ENCODE measurements around the gene NLRC5. TPM values are rescaled to one million over a fixed set of nuclear protein-coding genes. Genes with fewer than 3 reads are reported as not detected.
A peak's percentile ranks its signal among the peaks of the same experiment; 100 is the strongest.

Gene NLRC5
- total RNA-seq, 1 donor from 2014 or later, result 29.9 TPM

GRCh38 chr16:57013902-57014301, 24.5 kb downstream of the NLRC5 start:
- Histone ChIP-seq H3K4me1 (ENCODE audit: insufficient read depth, low read length) (peaks cover 14% of the 10 kb centered on the region), H3K36me3 (ENCODE audit: insufficient read depth, low read length) (peaks cover 3% of the 10 kb centered on the region), H2AFZ (ENCODE audit: low read depth, low read length) (no peak overlapping the region), H3K4me3 (ENCODE audit: insufficient read depth, low read depth, low read length) (no peak overlapping the region), H3K4me2 (ENCODE audit: low read length) (peak overlapping the region; percentile 21), H3K79me2 (ENCODE audit: insufficient read depth, low read length) (peaks cover 6% of the 10 kb centered on the region), H3K9ac (ENCODE audit: low read length) (no peak overlapping the region), H3K9me3 (ENCODE audit: insufficient read depth, low read depth, low read length) (peaks cover 3% of the 10 kb centered on the region), H3K27me3 (ENCODE audit: insufficient read depth, low read length) (no peaks in the 10 kb centered on the region), H4K20me1 (ENCODE audit: insufficient read depth, low read length) (no peaks in the 10 kb centered on the region), H3K27ac (ENCODE audit: low read depth, low read length) (peak overlapping the region; percentile 41)
- peaks cover 3% of the 10 kb centered on the region for H3K9me3 Mint-ChIP-seq (ENCODE audit: unreplicated experiment)
- DNase-seq (ENCODE audit: low read depth) (no peak), FAIRE-seq (no peak)
- no peak overlapping the region for H3K4me3 Mint-ChIP-seq (ENCODE audit: unreplicated experiment)
- no peaks in the 10 kb centered on the region for H3K27me3 Mint-ChIP-seq (ENCODE audit: low read depth, unreplicated experiment)
- H3K4me1 Mint-ChIP-seq (ENCODE audit: low read depth, unreplicated experiment), result peaks cover 16% of the 10 kb centered on the region
- no peak for TF ChIP-seq CTCF (IDR thresholded peaks at IDR 0.05; ENCODE audit: insufficient read depth, low read depth, low read length)
- no peak for TF ChIP-seq EZH2 (IDR thresholded peaks at IDR 0.05; ENCODE audit: insufficient read depth, low read length)
- H3K27ac Mint-ChIP-seq (ENCODE audit: unreplicated experiment), result peak overlapping the region; percentile 1
- H3K36me3 Mint-ChIP-seq (ENCODE audit: low read depth, unreplicated experiment), result peaks cover 16% of the 10 kb centered on the region

GRCh38 chr16:57016301-57016700, 26.9 kb downstream of the NLRC5 start:
- Mint-ChIP-seq H3K9me3 (ENCODE audit: unreplicated experiment) (peaks cover 3% of the 10 kb centered on the region), H3K36me3 (ENCODE audit: low read depth, unreplicated experiment) (peaks cover 34% of the 10 kb centered on the region), H3K4me3 (ENCODE audit: unreplicated experiment) (no peak overlapping the region), H3K27me3 (ENCODE audit: low read depth, unreplicated experiment) (peaks cover 4% of the 10 kb centered on the region), H3K4me1 (ENCODE audit: low read depth, unreplicated experiment) (peaks cover 16% of the 10 kb centered on the region), H3K27ac (ENCODE audit: unreplicated experiment) (no peak overlapping the region)
- TF ChIP-seq EZH2 (IDR thresholded peaks at IDR 0.05; ENCODE audit: insufficient read depth, low read length), result no peak
- TF ChIP-seq CTCF (IDR thresholded peaks at IDR 0.05; ENCODE audit: insufficient read depth, low read depth, low read length), result no peak
- no peak for FAIRE-seq
- Histone ChIP-seq H3K9me3 (ENCODE audit: insufficient read depth, low read depth, low read length) (peaks cover 3% of the 10 kb centered on the region), H3K4me1 (ENCODE audit: insufficient read depth, low read length) (peaks cover 14% of the 10 kb centered on the region), H3K27me3 (ENCODE audit: insufficient read depth, low read length) (no peaks in the 10 kb centered on the region), H3K4me2 (ENCODE audit: low read length) (no peak overlapping the region), H3K9ac (ENCODE audit: low read length) (no peak overlapping the region), H3K27ac (ENCODE audit: low read depth, low read length) (no peak overlapping the region), H4K20me1 (ENCODE audit: insufficient read depth, low read length) (no peaks in the 10 kb centered on the region), H3K79me2 (ENCODE audit: insufficient read depth, low read length) (peaks cover 6% of the 10 kb centered on the region), H3K4me3 (ENCODE audit: insufficient read depth, low read depth, low read length) (no peak overlapping the region), H3K36me3 (ENCODE audit: insufficient read depth, low read length) (peaks cover 6% of the 10 kb centered on the region), H2AFZ (ENCODE audit: low read depth, low read length) (no peak overlapping the region)
- DNase-seq (ENCODE audit: low read depth), result no peak

- Mint-ChIP-seq H3K27ac (ENCODE audit: unreplicated experiment) (no peak overlapping the region), H3K4me3 (ENCODE audit: unreplicated experiment) (no peak overlapping the region), H3K4me1 (ENCODE audit: low read depth, unreplicated experiment) (peaks cover 16% of the 10 kb centered on the region), H3K27me3 (ENCODE audit: low read depth, unreplicated experiment) (peaks cover 9% of the 10 kb centered on the region), H3K9me3 (ENCODE audit: unreplicated experiment) (peaks cover 5% of the 10 kb centered on the region), H3K36me3 (ENCODE audit: low read depth, unreplicated experiment) (peaks cover 39% of the 10 kb centered on the region)
- Histone ChIP-seq H3K27ac (ENCODE audit: low read depth, low read length) (no peak overlapping the region), H3K4me1 (ENCODE audit: insufficient read depth, low read length) (peaks cover 14% of the 10 kb centered on the region), H3K9ac (ENCODE audit: low read length) (no peak overlapping the region), H3K4me2 (ENCODE audit: low read length) (no peak overlapping the region), H3K27me3 (ENCODE audit: insufficient read depth, low read length) (no peaks in the 10 kb centered on the region), H3K4me3 (ENCODE audit: insufficient read depth, low read depth, low read length) (no peak overlapping the region), H4K20me1 (ENCODE audit: insufficient read depth, low read length) (no peaks in the 10 kb centered on the region), H3K9me3 (ENCODE audit: insufficient read depth, low read depth, low read length) (peaks cover 3% of the 10 kb centered on the region), H3K36me3 (ENCODE audit: insufficient read depth, low read length) (peaks cover 10% of the 10 kb centered on the region), H3K79me2 (ENCODE audit: insufficient read depth, low read length) (peaks cover 4% of the 10 kb centered on the region), H2AFZ (ENCODE audit: low read depth, low read length) (no peak overlapping the region)
- TF ChIP-seq EZH2 (IDR thresholded peaks at IDR 0.05; ENCODE audit: insufficient read depth, low read length) (no peak), CTCF (IDR thresholded peaks at IDR 0.05; ENCODE audit: insufficient read depth, low read depth, low read length) (no peak)
- no peak for FAIRE-seq
- no peak for DNase-seq (ENCODE audit: low read depth)
These were observed 27.5 kb downstream of the NLRC5 start for GRCh38 chr16:57016831-57017230.
